Measurements from ENCODE around the gene CHIT1. TPM values are rescaled to one million over a fixed set of nuclear protein-coding genes. Genes with fewer than 3 reads are reported as not detected.
A peak's percentile ranks its signal among the peaks of the same experiment; 100 is the strongest.

Gene CHIT1
- total and polyA plus RNA-seq, 2 of the 13 experiments (the other 11 are each of a cell fraction or from before 2014, with no cell fraction given): not detected

GRCh38 chr1:203199816-203200571 is 29.5 kb downstream of the CHIT1 start:
- intact Hi-C loops (cut with micrococcal nuclease; ENCODE audit: unreplicated experiment) (no loop called here), in situ Hi-C loops (cut with HindIII; ENCODE audit: extremely low pct_ligation_motif_present, low pct_unique_long_range_greater_than_20kb) (no loop called here)
- FAIRE-seq (peak; percentile 39), ATAC-seq (peak; percentile 71), DNase-seq (ENCODE audit: low spot score) (peak; percentile 32)
- Histone ChIP-seq H3K4me3 (replicated peaks in 1 of 3; ENCODE audit: insufficient read depth in 1 of 3, low read depth in 2 of 3, low read length in 3 of 3) (no peak overlapping the region), H3K4me1 (ENCODE audit: insufficient read depth, low read length) (peaks cover 13% of the 10 kb centered on the region), H3K27me3 (ENCODE audit: control insufficient read depth in 1 of 2, insufficient read depth in 2 of 2, low read length in 2 of 2) (peaks cover 0 to 7% of the 10 kb centered on the region in 2 experiments; a peak in 1 of 5 replicates), H3K79me2 (ENCODE audit: insufficient read depth, low read length) (no peaks in the 10 kb centered on the region), H4K20me1 (ENCODE audit: insufficient read depth, low read length) (no peaks in the 10 kb centered on the region), H2AFZ (ENCODE audit: low read length) (no peak overlapping the region), H3K9ac (ENCODE audit: insufficient read depth, low read depth, low read length) (no peak overlapping the region), H3K27ac (ENCODE audit: extremely low read length, insufficient read depth, low read length) (no peak overlapping the region), H3K4me2 (ENCODE audit: low read depth, low read length) (no peak overlapping the region), H3K36me3 (replicated peaks in 1 of 2; ENCODE audit: control insufficient read depth in 1 of 2, insufficient read depth in 2 of 2, low read length in 2 of 2) (no peaks in the 10 kb centered on the region), H3K9me3 (ENCODE audit: low read length) (no peaks in the 10 kb centered on the region)
- BruUV-seq (replicated peaks): no TSS peak
- POLR2A ChIA-PET: no interaction called here
- CTCF ChIA-PET (ENCODE audit: low intra/inter-chr PET ratio, low total read pairs): no interaction called here
- WGBS (ENCODE audit: low lambda C conversion rate): 6% methylated on average over 8 of the region's 8 CpGs
- TF ChIP-seq ETV5 (CRISPR knock-in tag; IDR thresholded peaks at IDR 0.05; ENCODE audit: borderline replicate concordance) (0 out of 2 replicates have a peak, but pooled peaks have one; percentile 14), PATZ1 (CRISPR knock-in tag; IDR thresholded peaks at IDR 0.05) (peak; percentile 31; the same call in 1 of the 2 replicates), ZBTB46 (CRISPR knock-in tag; IDR thresholded peaks at IDR 0.05; ENCODE audit: borderline replicate concordance) (no peak), CEBPB (IDR thresholded peaks at IDR 0.05; ENCODE audit: borderline replicate concordance, low read depth, low read length) (peak; percentile 63), ZKSCAN5 (CRISPR knock-in tag; IDR thresholded peaks at IDR 0.05) (no peak), CEBPG (CRISPR knock-in tag; IDR thresholded peaks at IDR 0.05) (peak; percentile 37)

Data from HepG2 (cell line).